K562 (cell line): Measurements from ENCODE around the gene CRTC3.

Experiments used
- CCAR2 ChIP-seq: fragments of 200-400 bp; formaldehyde crosslinking; IDR thresholded peaks from 2 replicates; pipeline ENCODE4 v1.6.1; 2017; ENCODE audit warnings: mild to moderate bottlenecking, low read depth, low read length
- CTCF ChIP-seq, 3 experiments: IDR thresholded peaks in 2 of 3; conservative IDR thresholded peaks in 1 of 3; 2 replicates each; pipeline ENCODE4 v1.5.1; 2011 to 2012; ENCODE audit warnings: low read length in 3 of 3, mild to moderate bottlenecking in 3 of 3, control low read depth in 2 of 3, improper control_type of control experiment in 1 of 3, inconsistent platforms in 1 of 3, low read depth in 1 of 3, mixed read lengths in 1 of 3, moderate library complexity in 1 of 3; ENCODE audit not compliant: insufficient read depth in 2 of 3
- DNMT1 ChIP-seq: fragments of 450-650 bp; IDR thresholded peaks from 2 replicates; pipeline ENCODE4 v1.6.1; 2016; ENCODE audit warnings: antibody characterized with exemption, mild to moderate bottlenecking
- EGR1 ChIP-seq: fragments of 450-650 bp; conservative IDR thresholded peaks from 2 replicates; pipeline ENCODE4 v1.6.1; 2017; ENCODE audit warnings: mild to moderate bottlenecking
- ESRRA ChIP-seq: fragments of 450-650 bp; IDR thresholded peaks from 2 replicates; pipeline ENCODE4 v1.6.1; 2014; ENCODE audit warnings: low read depth, mild to moderate bottlenecking, moderate library complexity, borderline replicate concordance
- NR3C1 ChIP-seq: sonication (generic); formaldehyde crosslinking; IDR thresholded peaks from 2 replicates; pipeline ENCODE4 v1.8.1; 2022; ENCODE audit warnings: missing genetic modification reagents
- POLR2B ChIP-seq: fragments of 450-650 bp; IDR thresholded peaks from 2 replicates; pipeline ENCODE4 v1.6.1; 2018; ENCODE audit warnings: low read depth; ENCODE audit not compliant: partially characterized antibody
- RBFOX2 ChIP-seq: fragments of 200-400 bp; formaldehyde crosslinking; IDR thresholded peaks from 2 replicates; pipeline ENCODE4 v1.6.1; 2017; ENCODE audit warnings: low read depth, mild to moderate bottlenecking, low read length, moderate library complexity
- RCOR1 ChIP-seq, 2 experiments: IDR thresholded peaks; 2 replicates each; pipeline ENCODE4 v1.6.1; 2012; ENCODE audit warnings: low read depth in 2 of 2, low read length in 2 of 2, borderline replicate concordance in 1 of 2, improper control_type of control experiment in 1 of 2
- SIN3A ChIP-seq, 2 experiments: fragments of 150-350 bp in 1 of 2; IDR thresholded peaks; 2 replicates each; pipeline ENCODE4 v1.6.1; 2011 to 2016; ENCODE audit warnings: borderline replicate concordance in 2 of 2, low read depth in 2 of 2, low read length in 2 of 2, mild to moderate bottlenecking in 2 of 2, moderate library complexity in 2 of 2; ENCODE audit not compliant: control insufficient read depth in 1 of 2
- SMC3 ChIP-seq: conservative IDR thresholded peaks from 2 replicates; pipeline ENCODE4 v1.6.1; 2011; ENCODE audit warnings: low read depth, low read length, improper control_type of control experiment; ENCODE audit not compliant: insufficient read depth

GRCh38 chr15:90576711-90577389 is 47.1 kb downstream of the CRTC3 start:
- TF ChIP-seq NR3C1 (CRISPR knock-in tag) (no peak), CTCF (IDR thresholded peaks at IDR 0.05 in 2 of 3, conservative IDR thresholded peaks at IDR 0.05 in 1 of 3; ENCODE audit: insufficient read depth in 2 of 3, low read depth in 1 of 3, low read length in 3 of 3) (no peak), RBFOX2 (no peak), RCOR1 (IDR thresholded peaks at IDR 0.05; ENCODE audit: borderline replicate concordance in 1 of 2, low read depth in 2 of 2, low read length in 2 of 2) (no peak), EGR1 (no peak), SMC3 (no peak), DNMT1 (no peak), SIN3A (IDR thresholded peaks at IDR 0.05; ENCODE audit: borderline replicate concordance in 2 of 2, control insufficient read depth in 1 of 2, low read depth in 2 of 2, low read length in 2 of 2) (no peak), CCAR2 (no peak), POLR2B (no peak), ESRRA (no peak)
